Measurements from ENCODE around the gene CCM2L. TPM values are rescaled to one million over a fixed set of nuclear protein-coding genes. Genes with fewer than 3 reads are reported as not detected.
A peak's percentile ranks its signal among the peaks of the same experiment; 100 is the strongest.

The CCM2L gene
- total and polyA plus RNA-seq, 2 of the 4 experiments (the other 2 are of a cell fraction): not detected

DNA sequence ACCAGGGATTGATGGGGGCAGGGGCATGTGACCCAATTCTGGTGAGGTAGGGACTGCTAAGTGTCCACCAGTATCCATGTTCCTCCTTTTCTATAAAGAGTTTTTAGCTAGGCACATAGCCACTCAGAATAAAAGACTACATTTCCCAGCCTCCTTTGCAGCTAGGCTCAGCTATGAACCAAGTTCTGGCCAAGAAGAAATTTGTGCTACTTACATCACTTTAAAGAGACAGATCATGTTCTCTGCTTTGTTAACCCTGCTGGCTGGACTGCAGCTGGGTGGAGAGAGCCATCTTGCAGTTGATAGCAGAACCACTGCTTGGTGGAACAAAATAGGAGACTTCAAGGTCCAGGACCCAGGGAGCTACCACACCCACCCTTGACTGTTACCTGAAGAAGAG, 5.3 kb upstream of the CCM2L start:
- no peaks in the 10 kb centered on the region for H3K9me3 ChIP-seq (ENCODE audit: control insufficient read depth, insufficient read depth, low read length)
- peak; percentile 51 for ATAC-seq (ENCODE audit: low read depth)

More for the DNA sequence above, 5.3 kb upstream of the CCM2L start:
- H3K14ac ChIP-seq (replicated peaks; ENCODE audit: low read depth, low read length): no peak overlapping the region
- no peaks in the 10 kb centered on the region for H3K79me1 ChIP-seq (ENCODE audit: low read depth in 1 of 2, low read length in 2 of 2)
- H3K4me2 ChIP-seq (ENCODE audit: low read depth, low read length): no peak overlapping the region
- BruUV-seq (replicated peaks): no TSS peak
- TF ChIP-seq FOS (IDR thresholded peaks at IDR 0.05; ENCODE audit: low read depth, low read length): no peak
- no peak for TF ChIP-seq NFE2L2 (IDR thresholded peaks at IDR 0.05; ENCODE audit: low read depth, low read length)
- TF ChIP-seq, protein P1, sequence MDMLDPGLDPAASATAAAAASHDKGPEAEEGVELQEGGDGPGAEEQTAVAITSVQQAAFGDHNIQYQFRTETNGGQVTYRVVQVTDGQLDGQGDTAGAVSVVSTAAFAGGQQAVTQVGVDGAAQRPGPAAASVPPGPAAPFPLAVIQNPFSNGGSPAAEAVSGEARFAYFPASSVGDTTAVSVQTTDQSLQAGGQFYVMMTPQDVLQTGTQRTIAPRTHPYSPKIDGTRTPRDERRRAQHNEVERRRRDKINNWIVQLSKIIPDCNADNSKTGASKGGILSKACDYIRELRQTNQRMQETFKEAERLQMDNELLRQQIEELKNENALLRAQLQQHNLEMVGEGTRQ (IDR thresholded peaks at IDR 0.05; ENCODE audit: low read depth, low read length): no peak
- no peak for TF ChIP-seq MAFK (IDR thresholded peaks at IDR 0.05; ENCODE audit: low read depth, low read length)
- no peak for TF ChIP-seq CEBPB (IDR thresholded peaks at IDR 0.05; ENCODE audit: low read depth, low read length)
- no peak for TF ChIP-seq RCOR1 (IDR thresholded peaks at IDR 0.05; ENCODE audit: insufficient replicate concordance, low read length)
- TF ChIP-seq CHD1 (IDR thresholded peaks at IDR 0.05; ENCODE audit: low read depth, low read length): no peak
- TF ChIP-seq MAZ (IDR thresholded peaks at IDR 0.05; ENCODE audit: borderline replicate concordance, low read depth, low read length): no peak
- TF ChIP-seq, protein P2, sequence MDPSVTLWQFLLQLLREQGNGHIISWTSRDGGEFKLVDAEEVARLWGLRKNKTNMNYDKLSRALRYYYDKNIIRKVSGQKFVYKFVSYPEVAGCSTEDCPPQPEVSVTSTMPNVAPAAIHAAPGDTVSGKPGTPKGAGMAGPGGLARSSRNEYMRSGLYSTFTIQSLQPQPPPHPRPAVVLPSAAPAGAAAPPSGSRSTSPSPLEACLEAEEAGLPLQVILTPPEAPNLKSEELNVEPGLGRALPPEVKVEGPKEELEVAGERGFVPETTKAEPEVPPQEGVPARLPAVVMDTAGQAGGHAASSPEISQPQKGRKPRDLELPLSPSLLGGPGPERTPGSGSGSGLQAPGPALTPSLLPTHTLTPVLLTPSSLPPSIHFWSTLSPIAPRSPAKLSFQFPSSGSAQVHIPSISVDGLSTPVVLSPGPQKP (IDR thresholded peaks at IDR 0.05; ENCODE audit: borderline replicate concordance, low read depth, low read length): no peak
- no peak for TF ChIP-seq RFX5 (IDR thresholded peaks at IDR 0.05; ENCODE audit: low read depth, low read length)
- TF ChIP-seq, protein P3, sequence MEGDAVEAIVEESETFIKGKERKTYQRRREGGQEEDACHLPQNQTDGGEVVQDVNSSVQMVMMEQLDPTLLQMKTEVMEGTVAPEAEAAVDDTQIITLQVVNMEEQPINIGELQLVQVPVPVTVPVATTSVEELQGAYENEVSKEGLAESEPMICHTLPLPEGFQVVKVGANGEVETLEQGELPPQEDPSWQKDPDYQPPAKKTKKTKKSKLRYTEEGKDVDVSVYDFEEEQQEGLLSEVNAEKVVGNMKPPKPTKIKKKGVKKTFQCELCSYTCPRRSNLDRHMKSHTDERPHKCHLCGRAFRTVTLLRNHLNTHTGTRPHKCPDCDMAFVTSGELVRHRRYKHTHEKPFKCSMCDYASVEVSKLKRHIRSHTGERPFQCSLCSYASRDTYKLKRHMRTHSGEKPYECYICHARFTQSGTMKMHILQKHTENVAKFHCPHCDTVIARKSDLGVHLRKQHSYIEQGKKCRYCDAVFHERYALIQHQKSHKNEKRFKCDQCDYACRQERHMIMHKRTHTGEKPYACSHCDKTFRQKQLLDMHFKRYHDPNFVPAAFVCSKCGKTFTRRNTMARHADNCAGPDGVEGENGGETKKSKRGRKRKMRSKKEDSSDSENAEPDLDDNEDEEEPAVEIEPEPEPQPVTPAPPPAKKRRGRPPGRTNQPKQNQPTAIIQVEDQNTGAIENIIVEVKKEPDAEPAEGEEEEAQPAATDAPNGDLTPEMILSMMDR (conservative IDR thresholded peaks at IDR 0.05; ENCODE audit: low read depth, low read length): no peak
- no peak for TF ChIP-seq BHLHE40 (IDR thresholded peaks at IDR 0.05; ENCODE audit: low read depth, low read length)
- TF ChIP-seq MXI1 (IDR thresholded peaks at IDR 0.05; ENCODE audit: borderline replicate concordance, low read depth, low read length): no peak
- no peak for TF ChIP-seq RAD21 (IDR thresholded peaks at IDR 0.05; ENCODE audit: low read length)
- no peak overlapping the region for H4K91ac ChIP-seq (ENCODE audit: insufficient read depth, low read depth, low read length)
- no peak overlapping the region for H2AK5ac ChIP-seq (ENCODE audit: low read depth, low read length)
- no peak overlapping the region for H3K4me3 ChIP-seq (ENCODE audit: insufficient read depth, low read depth, low read length)
- no peak overlapping the region for H3K9ac ChIP-seq (ENCODE audit: low read depth, low read length)
- intact Hi-C loops (cut with micrococcal nuclease) (no loop called here), dilution Hi-C loops (cut with HindIII; ENCODE audit: low sequenced_read_pairs, unreplicated experiment) (no loop called here), in situ Hi-C loops (cut with MboI; ENCODE audit: low sequenced_read_pairs) (no loop called here)
- no peak overlapping the region for H2BK5ac ChIP-seq (ENCODE audit: low read depth, low read length, poor library complexity, severe bottlenecking)
- ChIA-PET POLR2A (ENCODE audit: unreplicated experiment) (no interaction called here), CTCF (no interaction called here)
- no peak overlapping the region for H4K5ac ChIP-seq (ENCODE audit: low read depth, low read length)
- no peak overlapping the region for H3K18ac ChIP-seq (ENCODE audit: low read depth, low read length)
- H4K8ac ChIP-seq (ENCODE audit: low read depth in 2 of 2, low read length in 2 of 2): no peak overlapping the region
- H2BK20ac ChIP-seq (ENCODE audit: low read depth, low read length): no peak overlapping the region
- H2BK15ac ChIP-seq (ENCODE audit: low read depth, low read length): no peak overlapping the region
- H2AK9ac ChIP-seq (replicated peaks; ENCODE audit: low read depth, low read length, poor library complexity): no peak overlapping the region
- no peak overlapping the region for H3K27ac ChIP-seq (ENCODE audit: insufficient read depth, low read length)
- peak; percentile 36 for DNase-seq
- H3K9me1 ChIP-seq (ENCODE audit: insufficient read depth, low read length): no peaks in the 10 kb centered on the region
- no peak overlapping the region for H2AFZ ChIP-seq (replicated peaks; ENCODE audit: low read length, poor library complexity)
- peaks cover 55% of the 10 kb centered on the region for H3K27me3 ChIP-seq (ENCODE audit: control insufficient read depth, insufficient read depth, low read length)
- no peaks in the 10 kb centered on the region for H3K4me1 ChIP-seq (ENCODE audit: control insufficient read depth, insufficient read depth, low read length)
- no peaks in the 10 kb centered on the region for H3K36me3 ChIP-seq (ENCODE audit: control insufficient read depth, insufficient read depth, low read length)
- no peak overlapping the region for H3K4ac ChIP-seq (ENCODE audit: low read depth, low read length)
- H3K56ac ChIP-seq (ENCODE audit: extremely low read depth, insufficient read depth, low read length): no peak overlapping the region
- H2BK120ac ChIP-seq (ENCODE audit: low read depth, low read length): no peak overlapping the region
- no peak overlapping the region for H3K23ac ChIP-seq (ENCODE audit: low read depth, low read length)
- H4K20me1 ChIP-seq (ENCODE audit: insufficient read depth, low read length): no peaks in the 10 kb centered on the region
